Astrocyte (in vitro differentiated cells and primary cell): ENCODE measurements around the gene MIA3. TPM values are rescaled to one million over a fixed set of nuclear protein-coding genes. Genes with fewer than 3 reads are reported as not detected.

ENCODE experiments used
- DNase-seq: peaks from one replicate; pipeline ENCODE4 v3.0.0-alpha.2; 2010; ENCODE audit warnings: low read depth
- FAIRE-seq: peaks from 2 replicates; lab custom pipeline; 2011; peaks lifted over from hg19 to GRCh38; lab: Jason Lieb, UNC
- H2AFZ ChIP-seq: 2 replicates; pipeline ENCODE4 v1.6.0; 2012; ENCODE audit warnings: low read depth, low read length, inconsistent platforms
- H3K27ac ChIP-seq: 2 replicates; pipeline ENCODE4 v1.5.1; 2011; ENCODE audit warnings: low read depth, low read length, inconsistent platforms
- H3K27me3 ChIP-seq: 2 replicates; pipeline ENCODE4 v1.6.0; 2011; ENCODE audit warnings: low read length, inconsistent platforms; ENCODE audit not compliant: insufficient read depth
- H3K36me3 ChIP-seq: 2 replicates; pipeline ENCODE4 v1.5.1; 2011; ENCODE audit warnings: low read length, inconsistent platforms; ENCODE audit not compliant: insufficient read depth
- H3K4me1 ChIP-seq: 2 replicates; pipeline ENCODE4 v1.5.1; 2011; ENCODE audit warnings: low read length, inconsistent platforms; ENCODE audit not compliant: insufficient read depth
- H3K4me2 ChIP-seq: 2 replicates; pipeline ENCODE4 v1.6.0; 2012; ENCODE audit warnings: low read length, inconsistent platforms
- H3K4me3 ChIP-seq: 2 replicates; pipeline ENCODE4 v1.5.1; 2011; ENCODE audit warnings: low read depth, mild to moderate bottlenecking, low read length, inconsistent platforms; ENCODE audit not compliant: insufficient read depth
- H3K79me2 ChIP-seq: 2 replicates; pipeline ENCODE4 v1.6.0; 2012; ENCODE audit warnings: mild to moderate bottlenecking, low read length, inconsistent platforms; ENCODE audit not compliant: insufficient read depth
- H3K9ac ChIP-seq: 2 replicates; pipeline ENCODE4 v1.6.0; 2012; ENCODE audit warnings: mild to moderate bottlenecking, low read length, inconsistent platforms
- H3K9me3 ChIP-seq: 2 replicates; pipeline ENCODE4 v1.5.1; 2012; ENCODE audit warnings: low read depth, mild to moderate bottlenecking, low read length, inconsistent platforms; ENCODE audit not compliant: insufficient read depth
- H4K20me1 ChIP-seq: 2 replicates; pipeline ENCODE4 v1.6.0; 2012; ENCODE audit warnings: low read length, inconsistent platforms; ENCODE audit not compliant: insufficient read depth
- H3K27ac Mint-ChIP-seq: one replicate; pipeline ENCODE4 v1.8.0; 2021; ENCODE audit warnings: mild to moderate bottlenecking, mixed read lengths; ENCODE audit not compliant: unreplicated experiment
- H3K27me3 Mint-ChIP-seq: one replicate; pipeline ENCODE4 v1.8.0; 2021; ENCODE audit warnings: low read depth, mixed read lengths; ENCODE audit not compliant: unreplicated experiment
- H3K36me3 Mint-ChIP-seq: one replicate; pipeline ENCODE4 v1.8.0; 2021; ENCODE audit warnings: low read depth, mixed read lengths; ENCODE audit not compliant: unreplicated experiment
- H3K4me1 Mint-ChIP-seq: one replicate; pipeline ENCODE4 v1.8.0; 2021; ENCODE audit warnings: low read depth, mixed read lengths; ENCODE audit not compliant: unreplicated experiment
- H3K4me3 Mint-ChIP-seq: one replicate; pipeline ENCODE4 v1.8.0; 2021; ENCODE audit warnings: mild to moderate bottlenecking, moderate library complexity, mixed read lengths; ENCODE audit not compliant: unreplicated experiment
- H3K9me3 Mint-ChIP-seq: one replicate; pipeline ENCODE4 v1.8.0; 2021; ENCODE audit warnings: mild to moderate bottlenecking, mixed read lengths; ENCODE audit not compliant: unreplicated experiment
- EZH2 ChIP-seq: IDR thresholded peaks from 2 replicates; pipeline ENCODE4 v1.6.1; 2012; ENCODE audit warnings: mild to moderate bottlenecking, low read length, inconsistent platforms; ENCODE audit not compliant: insufficient read depth
- total RNA-seq: library from RNA; stranded (reverse); gene quantifications from 2 replicates; pipeline ENCODE4 v1.2.1, GENCODE V29; 2021
- TF ChIP-seq, protein P1 (sequence below): IDR thresholded peaks from 2 replicates; pipeline ENCODE4 v1.5.1; 2011; ENCODE audit warnings: low read depth, mild to moderate bottlenecking, inconsistent platforms, low read length, moderate library complexity; ENCODE audit not compliant: insufficient read depth

Gene MIA3
- total RNA-seq, 1 donor from 2014 or later: 63.5 TPM

- Histone ChIP-seq H3K9me3 (no peaks in the 10 kb centered on the region), H3K4me2 (no peak overlapping the region), H3K36me3 (peaks cover 37% of the 10 kb centered on the region), H3K9ac (no peak overlapping the region), H3K27ac (no peak overlapping the region), H3K79me2 (peaks cover 23% of the 10 kb centered on the region), H3K4me1 (no peaks in the 10 kb centered on the region), H2AFZ (no peak overlapping the region), H3K4me3 (no peak overlapping the region), H3K27me3 (no peaks in the 10 kb centered on the region), H4K20me1 (peaks cover 10% of the 10 kb centered on the region)
- TF ChIP-seq EZH2: no peak
- TF ChIP-seq, protein P1, sequence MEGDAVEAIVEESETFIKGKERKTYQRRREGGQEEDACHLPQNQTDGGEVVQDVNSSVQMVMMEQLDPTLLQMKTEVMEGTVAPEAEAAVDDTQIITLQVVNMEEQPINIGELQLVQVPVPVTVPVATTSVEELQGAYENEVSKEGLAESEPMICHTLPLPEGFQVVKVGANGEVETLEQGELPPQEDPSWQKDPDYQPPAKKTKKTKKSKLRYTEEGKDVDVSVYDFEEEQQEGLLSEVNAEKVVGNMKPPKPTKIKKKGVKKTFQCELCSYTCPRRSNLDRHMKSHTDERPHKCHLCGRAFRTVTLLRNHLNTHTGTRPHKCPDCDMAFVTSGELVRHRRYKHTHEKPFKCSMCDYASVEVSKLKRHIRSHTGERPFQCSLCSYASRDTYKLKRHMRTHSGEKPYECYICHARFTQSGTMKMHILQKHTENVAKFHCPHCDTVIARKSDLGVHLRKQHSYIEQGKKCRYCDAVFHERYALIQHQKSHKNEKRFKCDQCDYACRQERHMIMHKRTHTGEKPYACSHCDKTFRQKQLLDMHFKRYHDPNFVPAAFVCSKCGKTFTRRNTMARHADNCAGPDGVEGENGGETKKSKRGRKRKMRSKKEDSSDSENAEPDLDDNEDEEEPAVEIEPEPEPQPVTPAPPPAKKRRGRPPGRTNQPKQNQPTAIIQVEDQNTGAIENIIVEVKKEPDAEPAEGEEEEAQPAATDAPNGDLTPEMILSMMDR: no peak
- Mint-ChIP-seq H3K9me3 (no peaks in the 10 kb centered on the region), H3K4me1 (peaks cover 7% of the 10 kb centered on the region), H3K4me3 (no peak overlapping the region), H3K36me3 (peaks cover 15% of the 10 kb centered on the region), H3K27me3 (no peaks in the 10 kb centered on the region), H3K27ac (no peak overlapping the region)
- DNase-seq (no peak), FAIRE-seq (no peak)
These were observed 6.3 kb downstream of the MIA3 start for GRCh38 chr1:222624214-222624613.

GRCh38 chr1:222627232-222627631 is 9.3 kb downstream of the MIA3 start:
- no peak for TF ChIP-seq EZH2
- TF ChIP-seq, protein P1: no peak
- peaks cover 8% of the 10 kb centered on the region for H3K4me1 ChIP-seq
- Mint-ChIP-seq H3K4me3 (peak overlapping the region; percentile 5), H3K36me3 (peaks cover 20% of the 10 kb centered on the region), H3K27me3 (no peaks in the 10 kb centered on the region), H3K4me1 (peaks cover 14% of the 10 kb centered on the region), H3K9me3 (no peaks in the 10 kb centered on the region), H3K27ac (no peak overlapping the region)
- H3K9ac ChIP-seq: no peak overlapping the region
- H3K4me3 ChIP-seq: no peak overlapping the region
- H3K36me3 ChIP-seq: peaks cover 41% of the 10 kb centered on the region
- H2AFZ ChIP-seq: no peak overlapping the region
- DNase-seq (peak; percentile 68), FAIRE-seq (no peak)
- no peaks in the 10 kb centered on the region for H3K79me2 ChIP-seq
- no peak overlapping the region for H3K4me2 ChIP-seq
- no peaks in the 10 kb centered on the region for H4K20me1 ChIP-seq
- H3K27ac ChIP-seq: no peak overlapping the region
- no peaks in the 10 kb centered on the region for H3K9me3 ChIP-seq
- H3K27me3 ChIP-seq: no peaks in the 10 kb centered on the region

DNA sequence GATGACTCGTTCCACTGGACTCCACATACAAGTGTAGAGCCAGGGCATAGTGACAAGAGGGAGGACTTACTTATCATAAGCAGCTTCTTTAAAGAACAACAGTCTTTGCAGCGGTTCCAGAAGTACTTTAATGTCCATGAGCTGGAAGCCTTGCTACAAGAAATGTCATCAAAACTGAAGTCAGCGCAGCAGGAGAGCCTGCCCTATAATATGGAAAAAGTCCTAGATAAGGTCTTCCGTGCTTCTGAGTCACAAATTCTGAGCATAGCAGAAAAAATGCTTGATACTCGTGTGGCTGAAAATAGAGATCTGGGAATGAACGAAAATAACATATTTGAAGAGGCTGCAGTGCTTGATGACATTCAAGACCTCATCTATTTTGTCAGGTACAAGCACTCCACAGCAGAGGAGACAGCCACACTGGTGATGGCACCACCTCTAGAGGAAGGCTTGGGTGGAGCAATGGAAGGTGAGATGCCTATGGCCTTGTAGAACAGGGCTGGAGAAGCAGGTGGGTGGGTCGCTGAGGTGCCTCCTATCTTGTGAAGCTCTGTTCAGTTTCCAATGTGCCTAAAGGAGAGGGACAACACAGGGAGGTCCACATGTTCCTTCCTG is 12.1 kb downstream of the MIA3 start:
- no peak overlapping the region for H3K4me3 ChIP-seq
- no peak overlapping the region for H2AFZ ChIP-seq
- no peak overlapping the region for H3K9ac ChIP-seq
- no peaks in the 10 kb centered on the region for H3K9me3 Mint-ChIP-seq
- TF ChIP-seq, protein P1: no peak
- no peak for TF ChIP-seq EZH2
- H3K4me1 Mint-ChIP-seq: peaks cover 14% of the 10 kb centered on the region
- H3K36me3 ChIP-seq: peaks cover 45% of the 10 kb centered on the region
- H3K27ac Mint-ChIP-seq: no peak overlapping the region
- H3K79me2 ChIP-seq: no peaks in the 10 kb centered on the region
- no peak for FAIRE-seq
- peak; percentile 71 for DNase-seq
- no peak overlapping the region for H3K27ac ChIP-seq
- no peaks in the 10 kb centered on the region for H3K27me3 Mint-ChIP-seq
- H3K9me3 ChIP-seq: no peaks in the 10 kb centered on the region
- H3K4me2 ChIP-seq: peak overlapping the region; percentile 32
- H3K4me1 ChIP-seq: peaks cover 8% of the 10 kb centered on the region
- H3K36me3 Mint-ChIP-seq: peaks cover 19% of the 10 kb centered on the region
- no peaks in the 10 kb centered on the region for H4K20me1 ChIP-seq
- no peak overlapping the region for H3K4me3 Mint-ChIP-seq
- no peaks in the 10 kb centered on the region for H3K27me3 ChIP-seq
